ENCODE measurements around the gene CKS1B.

DNA sequence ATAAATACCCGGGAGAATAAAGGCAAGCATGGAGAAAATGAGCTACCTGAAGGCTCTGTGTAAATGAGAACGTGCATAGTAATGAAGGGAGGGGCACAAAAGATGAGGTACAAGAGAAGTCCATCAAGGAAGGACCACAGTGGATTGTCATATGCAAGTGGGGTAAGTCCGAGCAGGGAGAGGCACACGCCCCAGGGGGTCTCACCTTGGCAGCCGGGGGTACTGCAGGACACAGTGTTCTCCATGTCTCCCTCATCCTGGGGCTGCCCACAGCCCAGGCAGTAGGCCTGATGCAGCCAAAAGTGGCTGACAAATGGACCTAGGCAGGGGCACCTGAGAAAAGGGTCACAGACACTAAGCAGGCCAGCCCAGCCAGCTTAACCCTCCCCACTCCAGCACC is 49.1 kb downstream of the CKS1B start:
- no peak for TF ChIP-seq POLR2A (IDR thresholded peaks at IDR 0.05)
- TF ChIP-seq, protein P1, sequence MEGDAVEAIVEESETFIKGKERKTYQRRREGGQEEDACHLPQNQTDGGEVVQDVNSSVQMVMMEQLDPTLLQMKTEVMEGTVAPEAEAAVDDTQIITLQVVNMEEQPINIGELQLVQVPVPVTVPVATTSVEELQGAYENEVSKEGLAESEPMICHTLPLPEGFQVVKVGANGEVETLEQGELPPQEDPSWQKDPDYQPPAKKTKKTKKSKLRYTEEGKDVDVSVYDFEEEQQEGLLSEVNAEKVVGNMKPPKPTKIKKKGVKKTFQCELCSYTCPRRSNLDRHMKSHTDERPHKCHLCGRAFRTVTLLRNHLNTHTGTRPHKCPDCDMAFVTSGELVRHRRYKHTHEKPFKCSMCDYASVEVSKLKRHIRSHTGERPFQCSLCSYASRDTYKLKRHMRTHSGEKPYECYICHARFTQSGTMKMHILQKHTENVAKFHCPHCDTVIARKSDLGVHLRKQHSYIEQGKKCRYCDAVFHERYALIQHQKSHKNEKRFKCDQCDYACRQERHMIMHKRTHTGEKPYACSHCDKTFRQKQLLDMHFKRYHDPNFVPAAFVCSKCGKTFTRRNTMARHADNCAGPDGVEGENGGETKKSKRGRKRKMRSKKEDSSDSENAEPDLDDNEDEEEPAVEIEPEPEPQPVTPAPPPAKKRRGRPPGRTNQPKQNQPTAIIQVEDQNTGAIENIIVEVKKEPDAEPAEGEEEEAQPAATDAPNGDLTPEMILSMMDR (IDR thresholded peaks at IDR 0.05), result no peak
